ENCODE data around the gene VAMP2.

VAMP2 gene

GRCh38 chr17:8164815-8165131 is 2.0 kb upstream of the VAMP2 start:
- no peak for DNase-seq (ENCODE audit: low spot score)
- TF ChIP-seq, protein P1, sequence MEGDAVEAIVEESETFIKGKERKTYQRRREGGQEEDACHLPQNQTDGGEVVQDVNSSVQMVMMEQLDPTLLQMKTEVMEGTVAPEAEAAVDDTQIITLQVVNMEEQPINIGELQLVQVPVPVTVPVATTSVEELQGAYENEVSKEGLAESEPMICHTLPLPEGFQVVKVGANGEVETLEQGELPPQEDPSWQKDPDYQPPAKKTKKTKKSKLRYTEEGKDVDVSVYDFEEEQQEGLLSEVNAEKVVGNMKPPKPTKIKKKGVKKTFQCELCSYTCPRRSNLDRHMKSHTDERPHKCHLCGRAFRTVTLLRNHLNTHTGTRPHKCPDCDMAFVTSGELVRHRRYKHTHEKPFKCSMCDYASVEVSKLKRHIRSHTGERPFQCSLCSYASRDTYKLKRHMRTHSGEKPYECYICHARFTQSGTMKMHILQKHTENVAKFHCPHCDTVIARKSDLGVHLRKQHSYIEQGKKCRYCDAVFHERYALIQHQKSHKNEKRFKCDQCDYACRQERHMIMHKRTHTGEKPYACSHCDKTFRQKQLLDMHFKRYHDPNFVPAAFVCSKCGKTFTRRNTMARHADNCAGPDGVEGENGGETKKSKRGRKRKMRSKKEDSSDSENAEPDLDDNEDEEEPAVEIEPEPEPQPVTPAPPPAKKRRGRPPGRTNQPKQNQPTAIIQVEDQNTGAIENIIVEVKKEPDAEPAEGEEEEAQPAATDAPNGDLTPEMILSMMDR (IDR thresholded peaks at IDR 0.05; ENCODE audit: extremely low read depth, insufficient read depth, missing control alignments) = no peak
- in situ Hi-C loops (cut with MboI; ENCODE audit: low pct_unique_long_range_greater_than_20kb, low sequenced_read_pairs, unreplicated experiment) = no loop called here

DNA sequence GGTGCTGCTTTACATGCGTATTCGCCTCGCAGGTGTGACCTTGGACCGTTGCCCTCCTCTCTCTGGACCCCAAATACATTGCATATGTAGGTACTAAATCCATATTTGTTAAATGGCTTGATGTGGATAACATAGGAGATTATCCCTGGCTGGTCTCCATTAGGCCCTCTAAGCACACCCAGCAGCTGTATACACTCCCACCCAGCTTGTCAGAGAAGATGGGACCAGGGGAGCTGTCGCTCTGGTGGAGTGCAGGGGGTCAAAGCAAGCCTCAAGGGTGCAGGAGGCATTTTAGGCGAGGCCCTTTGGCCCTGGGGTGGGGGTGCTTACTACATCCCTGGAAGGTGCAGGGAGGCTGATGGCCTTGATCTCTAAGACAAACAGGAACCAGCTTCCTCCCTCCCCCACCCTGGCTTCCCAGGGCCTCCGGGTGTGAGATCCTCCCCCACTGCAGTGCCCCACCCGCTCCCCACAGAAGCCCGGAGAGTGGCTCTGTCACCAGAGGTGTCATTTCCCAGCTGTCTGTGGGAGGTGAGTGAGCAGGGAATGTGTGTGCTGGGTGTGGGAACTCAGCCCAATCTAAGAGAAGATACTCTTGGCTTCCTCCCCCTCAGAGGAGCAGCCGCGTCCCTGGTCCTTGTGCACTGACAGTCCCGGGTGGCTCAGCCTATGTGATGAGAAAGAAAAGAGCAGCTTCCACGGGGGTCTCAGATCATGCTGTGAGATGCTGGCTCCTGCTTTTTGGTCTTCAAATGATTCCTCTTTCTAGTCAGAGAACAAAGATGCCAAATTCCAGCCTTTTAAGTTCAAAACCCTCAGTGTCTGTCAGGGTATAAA is 1.4 kb upstream of the VAMP2 start:
- no peak for DNase-seq (ENCODE audit: low spot score)
- TF ChIP-seq, protein P1 (IDR thresholded peaks at IDR 0.05; ENCODE audit: extremely low read depth, insufficient read depth, missing control alignments) = no peak
- in situ Hi-C loops (cut with MboI; ENCODE audit: low pct_unique_long_range_greater_than_20kb, low sequenced_read_pairs, unreplicated experiment) = no loop called here

- TF ChIP-seq, protein P1 (IDR thresholded peaks at IDR 0.05; ENCODE audit: extremely low read depth, insufficient read depth, missing control alignments) = no peak
- in situ Hi-C loops (cut with MboI; ENCODE audit: low pct_unique_long_range_greater_than_20kb, low sequenced_read_pairs, unreplicated experiment) = no loop called here
- DNase-seq (ENCODE audit: low spot score) = no peak
These were observed 539 bp upstream of the VAMP2 start for GRCh38 chr17:8162997-8163977.

GRCh38 chr17:8161289-8162232 is 1.2 kb downstream of the VAMP2 start:
- no peak for DNase-seq (ENCODE audit: low spot score)

DNA sequence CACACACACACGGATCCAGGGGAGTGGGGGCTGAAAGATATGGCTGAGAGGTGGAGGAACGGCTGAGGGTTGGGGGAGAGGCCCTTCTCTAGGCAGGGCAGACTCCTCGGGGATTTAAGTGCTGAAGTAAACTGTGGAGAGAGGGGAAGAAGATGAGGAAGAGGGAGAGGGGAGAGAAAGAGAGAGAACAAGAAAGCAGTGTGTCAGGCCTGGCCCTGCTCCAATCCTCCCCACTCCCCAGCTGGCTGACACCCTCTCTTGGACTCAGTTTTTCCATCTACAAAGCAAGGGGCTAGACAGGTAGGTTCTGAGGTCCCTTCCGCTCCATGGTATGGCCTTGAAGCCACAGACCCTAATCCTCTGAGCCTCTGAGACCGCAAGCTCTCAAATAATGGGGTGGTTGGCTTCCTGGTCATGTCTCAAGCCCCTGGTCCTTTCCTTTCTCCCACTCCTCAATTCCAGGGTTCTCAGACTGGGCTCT is 2.0 kb downstream of the VAMP2 start:
- no peak for DNase-seq (ENCODE audit: low spot score)
- in situ Hi-C loops (cut with MboI; ENCODE audit: low pct_unique_long_range_greater_than_20kb, low sequenced_read_pairs, unreplicated experiment) = no loop called here
- TF ChIP-seq, protein P1 (IDR thresholded peaks at IDR 0.05; ENCODE audit: extremely low read depth, insufficient read depth, missing control alignments) = no peak

More at GRCh38 chr17:8161289-8162232, 1.2 kb downstream of the VAMP2 start:
- in situ Hi-C loops (cut with MboI; ENCODE audit: low pct_unique_long_range_greater_than_20kb, low sequenced_read_pairs, unreplicated experiment) = no loop called here
- TF ChIP-seq, protein P1 (IDR thresholded peaks at IDR 0.05; ENCODE audit: extremely low read depth, insufficient read depth, missing control alignments) = no peak

GRCh38 chr17:8160224-8160577 is 2.5 kb downstream of the VAMP2 start:
- in situ Hi-C loops (cut with MboI; ENCODE audit: low pct_unique_long_range_greater_than_20kb, low sequenced_read_pairs, unreplicated experiment) = no loop called here
- DNase-seq (ENCODE audit: low spot score) = no peak
- TF ChIP-seq, protein P1 (IDR thresholded peaks at IDR 0.05; ENCODE audit: extremely low read depth, insufficient read depth, missing control alignments) = no peak
